ENCODE data around the gene KIAA1958.
"Not testable (repeated sequence)": the region's sequence is repeated elsewhere in the genome, so short reads cannot be mapped to it uniquely, and the experiment has no call there.

The KIAA1958 gene

DNA sequence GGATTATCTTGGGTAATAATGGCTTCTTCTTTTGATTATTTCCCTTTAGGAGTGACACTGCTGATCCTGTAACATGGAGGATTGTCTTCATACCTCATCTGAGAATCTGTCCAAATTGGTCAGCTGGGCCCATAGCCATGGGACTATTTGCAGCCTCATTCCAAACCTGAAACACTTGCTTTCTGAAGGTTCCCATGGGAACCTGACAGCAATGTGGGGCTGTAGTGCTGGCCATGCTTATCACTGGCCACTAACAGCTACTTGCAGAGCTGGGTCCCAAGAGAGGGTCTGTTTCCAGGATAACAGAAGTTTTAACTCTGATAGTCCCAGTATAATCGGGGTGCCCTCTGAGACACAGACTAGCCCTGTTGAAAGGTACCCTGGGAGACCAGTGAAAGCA is 87.4 kb downstream of the KIAA1958 start:
- no peak for DNase-seq (ENCODE audit: low read depth)
- TF ChIP-seq, protein P1, sequence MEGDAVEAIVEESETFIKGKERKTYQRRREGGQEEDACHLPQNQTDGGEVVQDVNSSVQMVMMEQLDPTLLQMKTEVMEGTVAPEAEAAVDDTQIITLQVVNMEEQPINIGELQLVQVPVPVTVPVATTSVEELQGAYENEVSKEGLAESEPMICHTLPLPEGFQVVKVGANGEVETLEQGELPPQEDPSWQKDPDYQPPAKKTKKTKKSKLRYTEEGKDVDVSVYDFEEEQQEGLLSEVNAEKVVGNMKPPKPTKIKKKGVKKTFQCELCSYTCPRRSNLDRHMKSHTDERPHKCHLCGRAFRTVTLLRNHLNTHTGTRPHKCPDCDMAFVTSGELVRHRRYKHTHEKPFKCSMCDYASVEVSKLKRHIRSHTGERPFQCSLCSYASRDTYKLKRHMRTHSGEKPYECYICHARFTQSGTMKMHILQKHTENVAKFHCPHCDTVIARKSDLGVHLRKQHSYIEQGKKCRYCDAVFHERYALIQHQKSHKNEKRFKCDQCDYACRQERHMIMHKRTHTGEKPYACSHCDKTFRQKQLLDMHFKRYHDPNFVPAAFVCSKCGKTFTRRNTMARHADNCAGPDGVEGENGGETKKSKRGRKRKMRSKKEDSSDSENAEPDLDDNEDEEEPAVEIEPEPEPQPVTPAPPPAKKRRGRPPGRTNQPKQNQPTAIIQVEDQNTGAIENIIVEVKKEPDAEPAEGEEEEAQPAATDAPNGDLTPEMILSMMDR (IDR thresholded peaks at IDR 0.05; ENCODE audit: low read depth, low read length, missing control alignments), result no peak
- in situ Hi-C loops (cut with HindIII; ENCODE audit: low sequenced_read_pairs), result no loop called here
- H3K4me3 ChIP-seq (ENCODE audit: low read depth, low read length), result no peak overlapping the region

DNA sequence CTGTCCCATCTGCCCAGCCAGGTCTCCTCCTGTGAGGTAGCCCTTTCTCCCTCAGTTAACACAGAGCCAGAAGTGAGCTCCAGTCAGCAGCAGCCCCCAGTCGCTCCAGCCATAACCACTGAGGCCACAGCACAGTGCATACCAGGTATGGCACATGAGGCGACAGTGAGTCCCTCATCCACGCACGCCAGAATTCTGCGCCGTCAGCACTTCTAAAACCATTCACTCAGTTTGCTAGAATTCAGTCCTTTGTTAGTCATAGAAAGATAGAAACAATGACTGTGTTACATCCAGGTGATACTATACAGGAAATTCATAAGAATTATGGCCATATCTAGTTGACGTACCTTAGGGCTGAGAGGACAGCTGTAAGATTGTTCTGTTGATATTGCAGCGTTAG is 88.5 kb downstream of the KIAA1958 start:
- no peak overlapping the region for H3K4me3 ChIP-seq (ENCODE audit: low read depth, low read length)
- TF ChIP-seq, protein P1 (IDR thresholded peaks at IDR 0.05; ENCODE audit: low read depth, low read length, missing control alignments), result no peak
- in situ Hi-C loops (cut with HindIII; ENCODE audit: low sequenced_read_pairs), result no loop called here
- no peak for DNase-seq (ENCODE audit: low read depth)

DNA sequence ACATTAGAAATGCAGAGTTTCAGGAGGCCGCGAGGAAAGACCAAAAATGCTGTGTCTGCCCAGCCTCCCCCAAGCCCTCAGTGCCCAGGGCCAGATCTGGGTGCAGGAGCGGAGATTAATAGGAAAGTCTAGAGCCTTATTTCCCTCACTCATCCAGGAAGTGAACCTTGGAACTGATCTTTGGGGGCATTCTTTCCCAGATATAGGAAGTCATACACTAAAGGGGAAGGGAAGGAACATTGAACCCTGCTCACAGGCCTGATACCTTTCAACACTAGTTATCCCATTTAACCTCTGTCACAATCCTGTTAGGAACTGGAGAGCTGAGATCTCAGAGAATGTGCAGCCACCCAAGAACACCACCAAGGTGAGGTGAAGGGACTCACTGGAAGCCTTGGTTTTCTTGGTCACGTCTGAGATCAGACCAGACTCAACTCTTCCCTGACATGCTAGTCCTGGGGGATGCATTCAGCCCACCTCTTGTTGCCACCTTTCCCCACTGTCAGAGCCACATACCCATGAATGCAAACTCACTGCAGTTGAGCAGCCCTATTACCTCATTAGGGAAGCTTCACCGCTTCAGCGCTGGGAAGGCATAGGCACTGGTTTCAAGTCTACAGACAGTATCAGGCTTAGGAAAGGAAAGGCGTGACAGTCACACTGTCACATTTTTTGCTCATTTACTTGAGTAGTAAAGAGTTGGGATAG is 95.0 kb downstream of the KIAA1958 start:
- no peak for DNase-seq (ENCODE audit: low read depth)
- H3K4me3 ChIP-seq (ENCODE audit: low read depth, low read length), result no peak overlapping the region
- in situ Hi-C loops (cut with HindIII; ENCODE audit: low sequenced_read_pairs), result no loop called here
- TF ChIP-seq, protein P1 (IDR thresholded peaks at IDR 0.05; ENCODE audit: low read depth, low read length, missing control alignments), result no peak

DNA sequence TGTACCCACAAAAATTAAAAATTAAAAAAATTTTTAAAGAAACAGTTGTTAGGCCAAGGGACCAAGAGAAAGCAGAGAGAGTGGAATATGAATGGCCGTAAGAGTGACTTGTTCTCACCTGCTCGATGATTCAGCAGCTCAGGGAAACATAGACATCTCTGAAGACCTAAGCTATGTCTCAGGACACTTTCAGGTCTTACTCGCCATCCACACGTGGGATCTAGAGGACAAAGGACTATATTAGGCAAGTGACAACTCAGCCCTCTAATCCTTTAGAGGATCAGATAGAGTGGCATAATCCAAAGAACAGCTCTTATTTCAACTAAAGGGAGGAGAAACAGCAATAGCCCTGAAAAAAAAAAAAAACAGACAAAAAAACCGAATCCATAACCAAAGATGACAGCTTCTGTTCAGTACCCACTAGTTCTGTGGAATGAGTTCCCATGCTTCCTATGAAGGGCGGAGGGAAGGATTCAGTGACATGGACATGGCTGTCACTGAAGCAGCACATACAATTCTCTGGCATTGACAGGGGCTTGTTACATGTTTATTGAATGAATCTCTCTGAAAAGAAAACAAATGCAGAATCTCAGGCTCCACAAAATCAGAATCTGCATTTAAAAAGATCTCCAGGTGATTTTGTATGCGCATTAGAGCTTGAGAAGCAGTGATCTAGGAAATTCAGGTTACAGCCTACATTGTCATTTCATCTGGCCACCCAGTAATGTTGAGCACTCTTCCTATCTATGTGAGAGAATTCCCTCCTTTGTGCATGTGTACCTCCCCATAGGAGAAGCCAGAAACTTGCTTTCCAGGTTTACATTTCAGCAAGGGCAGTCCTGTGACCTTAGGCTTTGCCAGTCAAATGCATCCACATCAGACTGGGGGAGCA is 96.0 kb downstream of the KIAA1958 start:
- H3K4me3 ChIP-seq (ENCODE audit: low read depth, low read length), result no peak overlapping the region
- TF ChIP-seq, protein P1 (IDR thresholded peaks at IDR 0.05; ENCODE audit: low read depth, low read length, missing control alignments), result no peak
- in situ Hi-C loops (cut with HindIII; ENCODE audit: low sequenced_read_pairs), result no loop called here
- DNase-seq (ENCODE audit: low read depth), result no peak

DNA sequence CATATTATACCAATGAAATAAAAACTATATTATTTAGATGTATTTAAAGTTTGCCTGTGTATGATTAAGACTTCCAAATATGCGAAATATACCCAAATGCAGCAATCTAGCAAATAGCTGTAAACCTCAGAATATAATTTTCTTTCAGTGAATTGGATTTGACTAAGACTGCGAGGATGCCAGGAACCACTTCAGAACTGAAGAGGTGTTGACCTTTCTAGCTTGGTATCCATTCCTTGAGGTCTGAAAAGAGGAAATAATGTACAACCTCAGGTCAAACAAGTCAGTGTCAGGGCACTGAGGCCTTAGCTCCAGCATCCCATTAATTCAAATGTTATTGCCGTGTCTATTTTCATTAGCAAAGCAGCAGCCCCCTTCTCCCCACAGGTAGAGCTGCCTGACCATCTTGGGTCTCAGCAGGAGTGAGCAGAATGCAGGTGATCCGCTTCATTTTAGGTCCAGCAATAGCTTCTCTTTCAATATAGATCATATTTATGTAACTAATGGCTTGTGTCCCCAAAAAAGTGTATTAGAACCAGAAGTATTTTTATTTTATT is 100.0 kb downstream of the KIAA1958 start:
- H3K4me3 ChIP-seq (ENCODE audit: low read depth, low read length), result no peak overlapping the region
- TF ChIP-seq, protein P1 (IDR thresholded peaks at IDR 0.05; ENCODE audit: low read depth, low read length, missing control alignments), result no peak
- peak; percentile 12 for DNase-seq (ENCODE audit: low read depth)
- in situ Hi-C loops (cut with HindIII; ENCODE audit: low sequenced_read_pairs), result no loop called here

DNA sequence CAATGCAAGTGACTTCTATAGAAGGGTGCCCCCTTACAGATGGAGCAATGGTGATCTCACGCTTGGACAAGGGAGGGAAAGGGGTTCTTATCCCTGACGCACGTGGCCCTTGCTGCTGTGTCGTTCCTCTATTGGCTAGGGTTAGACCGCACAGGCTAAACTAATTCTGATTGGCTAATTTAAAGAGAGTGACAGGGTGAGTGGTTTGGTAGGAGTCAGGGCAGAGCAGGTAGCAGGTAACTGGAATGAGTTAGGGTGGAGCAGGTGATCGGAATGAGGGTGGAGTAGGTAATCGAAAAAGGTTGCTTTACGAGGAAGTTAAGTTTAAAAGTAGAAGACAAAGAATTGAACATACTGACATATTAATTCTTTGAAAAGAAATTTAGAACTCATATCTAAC is 105.2 kb downstream of the KIAA1958 start:
- in situ Hi-C loops (cut with HindIII; ENCODE audit: low sequenced_read_pairs); DNase-seq (ENCODE audit: low read depth); H3K4me3 ChIP-seq (ENCODE audit: low read depth, low read length): not testable (repeated sequence)
